H1 (cell line): ENCODE measurements around the gene SSTR3. TPM values are rescaled to one million over a fixed set of nuclear protein-coding genes. Genes with fewer than 3 reads are reported as not detected.

Experiments
- ASH2L ChIP-seq: fragments of 200-600, 300-600 bp; sonication (generic); IDR thresholded peaks from one replicate; pipeline ENCODE4 v1.7.1; 2017; ENCODE audit warnings: low read length
- polyA plus RNA-seq, 7 experiments: library from polyadenylated mRNA; depleted of rRNA in 3 of 7; stranded (reverse) in 5 of 7; unstranded in 2 of 7; fragments of >200 nt in 5 of 7; fragments of 200-250 nt in 2 of 7; gene quantifications; 1 replicate in 5 of 7; 2 replicates in 1 of 7; 4 replicates in 1 of 7; pipeline versions ENCODE4 v1.2.1 to v1.2.3, GENCODE V29; 2011 to 2013; ENCODE audit warnings: missing spikeins in 2 of 7, mixed read lengths in 2 of 7
- total RNA-seq: library from RNA; stranded (reverse); fragmentation: NEBNext Ultra II Directional; extraction: Animal tissue kit (Norgen Biotek cat#: 25700); gene quantifications from 2 replicates; pipeline ENCODE4 v1.2.1, GENCODE V29; 2021
- TF ChIP-seq, protein P1 (sequence below): IDR thresholded peaks from 2 replicates; pipeline ENCODE4 v1.6.1; 2011; ENCODE audit warnings: low read depth, mild to moderate bottlenecking, low read length; ENCODE audit not compliant: insufficient read depth

The SSTR3 gene
- total and polyA plus RNA-seq, 2 of the 8 experiments (the other 6 are each of a cell fraction or from before 2014, with no cell fraction given), result 0.22 to 0.77 TPM

DNA sequence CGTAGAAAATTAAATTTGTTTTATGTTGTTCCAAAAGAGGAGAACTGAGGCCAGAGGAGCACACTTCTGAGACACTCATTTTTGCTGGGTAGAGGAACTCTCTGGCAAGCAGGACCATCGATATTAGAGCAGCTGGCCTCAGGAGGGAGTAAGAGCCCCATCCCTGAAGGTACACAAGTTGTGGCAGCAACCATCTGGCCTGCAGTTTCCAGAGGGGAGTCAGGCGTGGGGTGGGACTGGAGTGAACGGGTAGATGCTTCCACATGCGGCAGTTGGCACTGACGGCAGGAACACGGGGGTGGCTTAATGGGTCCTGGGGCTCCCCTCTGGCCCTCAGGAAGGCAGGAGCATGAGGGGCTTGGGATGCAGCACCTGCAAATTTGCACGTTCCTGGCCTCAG, 13.2 kb upstream of the SSTR3 start (continued):
- TF ChIP-seq, protein P1, sequence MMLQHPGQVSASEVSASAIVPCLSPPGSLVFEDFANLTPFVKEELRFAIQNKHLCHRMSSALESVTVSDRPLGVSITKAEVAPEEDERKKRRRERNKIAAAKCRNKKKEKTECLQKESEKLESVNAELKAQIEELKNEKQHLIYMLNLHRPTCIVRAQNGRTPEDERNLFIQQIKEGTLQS, result no peak
- TF ChIP-seq ASH2L, result no peak
